ENCODE measurements around the gene C11orf65.

C11orf65 gene, protein sequence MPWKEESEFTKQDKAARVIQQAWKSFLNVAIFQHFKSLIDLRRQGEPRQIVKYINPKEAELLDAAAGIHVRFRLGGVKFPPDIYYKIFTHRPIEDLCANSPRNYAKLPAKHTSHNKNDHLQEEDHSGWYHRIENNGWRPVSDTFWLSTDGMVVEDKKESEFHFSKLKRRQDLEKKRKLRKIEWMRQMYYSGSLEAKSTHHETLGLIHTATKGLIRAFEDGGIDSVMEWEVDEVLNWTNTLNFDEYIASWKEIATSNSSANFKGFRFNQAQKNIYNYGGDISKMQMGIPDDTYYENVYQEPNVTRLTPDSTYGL

DNA sequence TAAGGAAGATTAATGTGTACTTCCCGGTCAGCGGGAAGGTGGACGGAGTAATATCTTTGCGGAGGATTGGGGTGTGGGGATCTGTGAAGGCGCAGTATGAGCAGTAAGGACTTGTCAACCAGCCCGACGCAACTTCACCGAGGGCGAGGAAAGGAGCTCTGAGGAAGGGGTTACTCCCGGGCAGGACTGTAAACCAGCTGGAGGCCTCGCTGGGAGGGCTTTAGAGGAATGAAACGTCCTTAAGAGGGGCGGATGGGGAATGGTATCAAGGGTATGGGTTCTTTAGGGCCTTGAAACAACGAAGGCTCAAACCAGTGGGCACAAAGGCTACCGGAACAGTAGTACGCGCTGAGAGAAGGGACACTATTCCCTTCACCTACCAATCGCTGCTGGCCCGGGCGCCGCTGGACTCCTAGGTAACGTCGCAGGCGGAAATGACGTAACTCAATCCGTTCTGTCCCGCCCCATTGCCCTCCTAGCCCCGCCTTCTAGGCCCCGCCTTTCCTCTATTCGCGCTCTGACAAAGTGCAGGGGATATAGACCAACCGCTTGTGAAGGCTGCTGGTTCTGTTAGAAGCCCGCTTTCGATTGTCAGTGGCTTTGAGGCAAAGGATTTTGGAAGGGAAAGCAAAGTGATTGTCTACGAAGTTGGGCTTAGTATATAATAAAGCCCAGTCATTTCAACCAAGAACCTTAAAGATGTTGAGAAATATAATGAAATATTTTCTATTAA is at the start of gene C11orf65:
Gene C11orf65, minus strand, starts transcription at position 439 of the 733 bp plus-strand sequence. CDS start 5,970 bp downstream, outside the sequence.
- peak; percentile 91 for DNase-seq (ENCODE audit: low read depth)

DNA sequence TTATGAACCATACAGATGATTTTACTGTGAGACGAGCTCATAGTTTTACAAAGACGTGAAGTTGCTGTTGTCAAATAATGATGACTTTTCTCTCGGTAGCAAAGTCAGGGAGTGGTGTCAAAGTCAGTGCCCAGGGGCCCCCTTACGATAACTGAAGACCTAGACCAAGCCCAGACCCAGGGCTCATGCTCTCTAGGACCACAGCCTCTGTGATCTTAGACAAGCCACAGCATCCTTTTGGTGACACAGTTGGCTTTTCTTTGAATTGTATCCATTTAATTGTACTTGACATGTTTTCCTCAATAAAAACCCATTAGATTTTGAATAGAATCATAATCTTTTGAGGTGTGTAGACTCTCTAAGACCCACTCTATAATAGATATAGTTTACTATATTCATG is 48.8 kb upstream of the C11orf65 start:
- no peak for DNase-seq (ENCODE audit: low read depth)

DNA sequence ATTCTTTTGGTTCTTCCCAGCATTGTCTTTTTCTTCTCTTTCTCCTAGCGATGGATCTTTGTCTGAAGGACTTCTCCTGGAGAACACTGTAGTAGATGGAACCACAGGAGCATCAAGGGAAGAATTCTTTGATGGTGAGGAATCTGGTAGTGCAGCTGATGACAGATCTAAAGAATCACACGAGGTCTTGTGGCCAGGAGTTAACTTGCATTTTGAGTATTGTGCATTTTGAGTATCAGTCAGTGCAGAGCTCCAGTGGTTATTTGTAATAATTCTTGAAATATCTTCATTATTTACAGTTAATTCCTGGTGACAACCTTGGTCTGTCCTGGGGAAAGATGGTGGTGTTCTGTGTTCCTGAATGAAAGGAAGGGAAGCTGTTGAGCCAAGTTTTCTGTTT is 45.4 kb upstream of the C11orf65 start:
- DNase-seq (ENCODE audit: low read depth): no peak

DNA sequence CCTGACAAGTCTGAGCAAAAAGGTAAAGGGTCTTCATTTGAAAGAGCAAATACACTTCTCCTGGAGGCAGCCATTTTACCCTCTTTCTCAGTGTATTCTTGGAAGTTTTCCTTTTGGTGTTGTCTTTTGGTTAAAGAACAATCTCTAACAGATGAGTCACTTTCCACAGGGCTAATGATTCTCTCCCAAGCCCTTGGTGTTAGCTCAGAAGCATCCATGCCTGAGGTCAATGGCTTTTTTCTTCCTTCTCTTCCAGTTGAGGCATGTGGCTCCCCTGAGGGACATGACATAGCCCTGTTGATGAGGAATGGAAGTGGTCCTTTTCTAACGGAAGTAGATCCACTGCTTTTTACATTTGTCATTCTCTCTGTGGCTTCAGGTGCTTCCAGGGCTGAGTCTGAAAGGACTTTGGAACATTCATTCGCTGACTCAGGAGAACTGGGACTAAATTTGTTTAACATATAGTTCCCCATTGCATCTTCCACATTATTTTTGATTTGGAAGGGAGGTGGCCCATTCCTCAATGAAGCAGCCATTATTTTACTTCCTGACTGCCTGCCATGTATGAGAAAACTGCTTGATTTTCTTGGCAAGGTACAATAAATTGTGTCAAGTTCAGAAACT is 44.6 kb upstream of the C11orf65 start:
- no peak for DNase-seq (ENCODE audit: low read depth)

DNA sequence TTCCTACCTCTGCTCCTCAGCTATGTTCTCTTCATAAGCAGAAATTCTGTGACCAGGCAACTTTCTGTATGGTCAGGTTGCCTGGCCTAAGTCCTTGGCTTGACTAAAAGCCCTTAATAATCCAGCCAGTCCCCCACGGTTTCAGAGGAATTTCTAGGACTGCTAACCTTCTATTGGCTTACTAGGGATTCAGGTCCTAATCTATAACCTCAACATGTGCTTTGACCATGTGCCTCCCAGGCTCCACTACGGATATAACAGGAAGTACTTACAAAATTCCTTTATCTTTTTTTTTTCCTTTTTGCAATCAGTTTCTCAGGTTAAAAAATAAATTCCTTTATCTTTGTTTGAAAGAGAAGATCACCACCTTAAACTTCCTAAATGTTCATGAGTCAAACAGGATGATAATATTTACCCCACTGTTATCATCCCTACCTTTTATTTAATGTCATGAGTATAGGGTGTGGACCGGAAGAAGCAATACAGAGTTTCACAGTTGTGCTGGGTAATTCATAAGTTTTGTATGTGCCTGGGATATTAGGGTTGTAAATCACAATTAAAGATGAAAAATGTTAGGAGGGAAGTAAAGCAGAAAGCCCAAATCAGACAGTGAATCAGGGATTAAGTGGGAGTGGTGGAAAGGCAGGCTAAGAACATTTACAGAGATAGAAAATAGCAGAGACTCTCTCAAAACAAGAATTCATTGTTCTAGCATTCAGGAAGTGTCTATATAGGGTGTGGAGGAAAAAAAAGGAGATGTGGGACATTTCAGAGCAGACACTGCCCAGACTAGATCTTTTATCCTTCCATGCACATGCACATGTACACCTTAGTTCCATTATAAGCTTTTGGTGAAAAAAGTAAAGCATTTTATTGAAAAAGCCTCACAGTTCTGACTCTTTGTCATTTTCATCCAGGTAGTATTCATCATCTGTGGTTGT is 41.6 kb upstream of the C11orf65 start:
- DNase-seq (ENCODE audit: low read depth): no peak

DNA sequence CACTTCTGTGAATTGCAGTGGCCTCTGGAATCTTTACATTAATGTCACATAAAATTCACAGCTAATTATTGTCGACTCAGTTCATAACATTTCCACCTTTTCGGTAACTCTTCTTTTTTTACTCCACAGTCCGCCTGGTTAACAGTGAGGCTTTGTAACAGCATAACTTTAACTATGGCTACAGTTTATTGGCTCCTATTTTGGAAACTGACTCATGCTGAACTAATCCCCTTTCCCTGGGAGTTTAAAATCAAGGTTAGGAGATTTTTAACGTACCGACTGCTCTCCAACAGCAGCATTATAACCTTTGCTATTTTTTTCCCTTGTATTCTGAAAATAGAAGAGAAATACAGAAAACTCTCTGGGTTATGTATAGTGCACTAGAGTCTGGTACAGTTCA is 34.1 kb upstream of the C11orf65 start:
- no peak for DNase-seq (ENCODE audit: low read depth)

DNA sequence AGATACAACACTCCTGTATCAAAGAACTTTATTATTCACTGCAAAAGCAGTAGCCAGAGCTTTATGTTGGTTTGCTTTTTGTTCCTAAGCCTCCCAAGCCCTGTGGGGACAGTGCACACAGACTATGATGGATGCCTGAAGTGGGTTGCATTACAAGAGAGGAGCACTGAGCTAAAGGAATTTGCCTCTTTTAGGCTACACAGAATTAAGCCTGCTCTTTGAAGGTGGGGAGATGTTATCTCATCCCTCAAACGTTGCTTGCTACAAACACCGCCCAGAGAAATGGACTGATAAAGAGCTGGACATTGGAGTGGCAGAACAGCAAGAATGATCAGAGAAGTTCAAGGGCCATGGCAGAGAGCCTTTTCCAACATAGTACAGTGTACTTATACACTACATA is 33.4 kb upstream of the C11orf65 start:
- no peak for DNase-seq (ENCODE audit: low read depth)

DNA sequence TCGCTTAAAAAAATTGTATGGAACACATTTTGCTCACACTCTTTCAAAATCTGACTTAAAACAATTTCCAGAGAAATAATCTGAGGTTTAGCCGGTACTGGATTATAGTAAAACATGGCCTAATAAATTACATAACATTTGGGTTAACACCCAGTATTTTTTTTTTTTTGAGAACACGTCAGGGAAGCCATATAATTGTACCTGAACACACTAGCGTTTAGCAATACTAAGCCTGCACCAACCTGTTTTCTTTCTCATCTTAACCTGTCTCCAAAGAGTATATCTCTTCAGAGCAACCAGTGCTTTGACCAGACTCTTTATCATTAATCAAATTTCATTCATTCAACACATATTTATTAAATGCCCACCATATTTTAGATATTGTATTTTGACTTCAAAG is 32.8 kb upstream of the C11orf65 start:
- no peak for DNase-seq (ENCODE audit: low read depth)

DNA sequence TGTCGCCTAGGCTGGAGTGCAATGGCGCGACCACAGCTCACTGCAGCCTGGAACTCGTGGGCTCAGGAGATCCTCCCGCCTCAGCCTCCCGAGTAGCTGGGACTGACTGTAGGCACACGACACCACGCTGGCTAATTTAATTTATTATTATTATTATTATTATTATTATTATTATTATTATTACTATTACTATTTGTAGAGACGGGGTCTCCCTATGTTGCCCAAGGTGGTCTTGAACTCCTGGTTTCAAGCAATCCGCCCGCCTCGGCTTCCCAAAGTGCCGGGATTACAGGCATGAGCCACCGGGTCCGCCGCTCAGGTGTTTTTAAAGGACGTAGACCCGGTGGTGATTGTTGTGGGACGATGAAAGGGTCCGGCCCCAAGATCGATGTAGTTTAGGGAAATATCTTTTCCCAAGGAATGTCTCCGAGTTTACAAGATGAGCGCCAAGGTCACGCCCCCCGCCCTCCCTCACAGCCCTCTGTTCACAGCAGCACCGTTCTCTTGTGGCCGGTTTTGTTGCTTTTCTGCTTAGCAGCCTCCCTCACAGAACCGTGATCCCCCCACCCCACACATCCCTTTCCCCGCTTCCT is 31.6 kb upstream of the C11orf65 start:
- DNase-seq (ENCODE audit: low read depth): no peak

DNA sequence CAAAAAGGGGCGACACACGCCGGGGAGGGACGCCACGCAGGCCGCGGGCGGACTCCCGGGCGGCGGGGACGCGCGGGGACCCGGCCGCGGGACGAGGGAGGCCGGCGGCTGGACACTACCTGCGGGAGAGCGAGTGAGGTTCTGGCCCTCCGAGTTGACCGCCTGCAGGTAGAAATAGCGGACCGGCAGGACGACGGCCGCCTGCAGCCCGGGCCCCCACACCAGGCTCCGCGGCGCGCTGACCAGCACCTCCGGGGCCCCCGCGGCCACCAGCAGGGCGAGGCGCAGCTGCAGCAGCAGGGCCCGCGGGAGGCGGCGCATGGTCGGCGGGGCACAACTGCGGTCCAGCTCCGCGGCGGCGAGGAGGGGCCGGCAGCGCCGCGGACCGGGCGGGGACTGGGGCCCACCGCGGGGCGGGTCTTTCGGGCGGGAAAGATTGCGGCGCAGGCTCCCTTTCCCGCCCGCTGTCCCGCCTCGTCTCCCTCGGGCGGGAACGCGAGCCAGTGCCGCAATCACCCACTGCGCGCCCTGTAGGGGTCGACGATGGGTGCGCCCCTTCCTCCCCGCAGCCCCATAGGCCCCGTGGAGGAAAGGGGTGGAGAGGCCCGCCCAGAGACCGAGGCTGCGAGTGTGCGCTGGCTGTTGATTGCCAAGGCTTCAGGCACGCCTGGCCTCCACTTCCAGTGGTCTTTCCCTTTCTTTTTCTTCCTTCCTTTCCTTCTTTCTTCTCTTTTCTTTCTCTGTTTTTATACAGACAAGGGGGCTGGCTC is 30.9 kb upstream of the C11orf65 start, which contains the start of gene POGLUT3:
Gene POGLUT3, minus strand, starts transcription at position 339 of the 770 bp plus-strand sequence. Its CDS starts 18 bp downstream, at position 321.
- peak; percentile 8 for DNase-seq (ENCODE audit: low read depth)

DNA sequence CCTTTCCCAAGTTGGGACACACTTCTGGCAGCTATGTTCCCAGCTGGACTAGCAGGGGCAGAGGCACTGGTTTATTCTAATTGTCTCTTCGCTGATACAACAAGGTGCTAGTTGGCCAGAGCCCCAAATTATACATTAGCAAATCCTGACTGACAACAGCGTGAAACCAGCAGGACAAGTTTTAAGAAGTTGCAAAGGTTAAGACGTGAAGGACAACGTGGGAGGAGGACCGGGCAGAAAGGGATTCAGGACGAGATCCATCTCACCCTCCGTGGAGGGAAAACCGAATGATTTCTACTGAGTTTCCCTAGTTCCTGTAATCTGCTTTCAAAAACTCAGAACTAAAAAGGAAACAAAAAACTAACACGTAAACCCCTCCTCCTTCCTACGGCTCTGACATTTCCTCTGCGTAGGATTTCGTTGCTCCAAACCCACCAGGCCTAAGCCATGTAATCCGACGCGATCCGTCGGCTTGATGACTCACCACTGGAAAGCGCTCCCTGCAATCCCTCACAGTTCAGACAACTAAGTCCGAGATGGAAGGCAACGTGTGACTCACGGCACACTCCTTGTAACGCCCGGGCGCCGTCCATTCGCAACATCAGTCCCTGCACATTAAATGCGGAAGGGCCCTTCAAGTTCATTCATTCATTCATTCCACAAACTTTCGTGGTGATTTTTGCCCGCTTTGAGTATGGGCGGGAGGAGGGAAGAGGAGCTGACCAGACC is 30.2 kb upstream of the C11orf65 start:
- DNase-seq (ENCODE audit: low read depth): peak; percentile 40

DNA sequence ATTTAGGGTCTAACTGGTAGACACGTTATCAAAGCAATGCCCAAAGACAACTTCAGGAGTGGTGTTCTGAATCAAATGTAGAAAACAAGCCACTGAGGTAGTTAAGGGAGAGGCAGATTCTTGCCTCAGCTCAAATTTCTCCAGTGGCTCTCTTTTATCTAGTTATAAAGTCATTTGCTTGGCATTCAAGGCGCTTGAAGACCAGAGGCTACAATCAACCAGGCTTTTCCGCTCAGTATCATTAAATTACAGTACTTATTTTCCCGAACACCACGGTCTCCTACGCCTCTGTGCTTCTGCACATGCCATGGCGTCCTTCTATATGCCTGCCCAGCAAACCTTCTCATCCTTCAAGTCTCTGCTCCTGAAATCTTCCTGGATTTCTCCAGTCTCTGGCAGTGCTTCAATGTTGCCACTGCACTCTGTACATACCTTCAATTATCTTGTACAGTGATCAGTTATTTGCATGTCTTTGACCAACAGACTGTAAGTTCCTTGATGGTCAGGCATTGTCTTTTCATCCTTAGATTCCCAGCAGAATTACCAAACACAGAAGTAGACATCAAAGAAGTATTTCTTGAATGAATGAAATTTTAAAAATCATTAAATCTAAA is 29.4 kb upstream of the C11orf65 start:
- no peak for DNase-seq (ENCODE audit: low read depth)

DNA sequence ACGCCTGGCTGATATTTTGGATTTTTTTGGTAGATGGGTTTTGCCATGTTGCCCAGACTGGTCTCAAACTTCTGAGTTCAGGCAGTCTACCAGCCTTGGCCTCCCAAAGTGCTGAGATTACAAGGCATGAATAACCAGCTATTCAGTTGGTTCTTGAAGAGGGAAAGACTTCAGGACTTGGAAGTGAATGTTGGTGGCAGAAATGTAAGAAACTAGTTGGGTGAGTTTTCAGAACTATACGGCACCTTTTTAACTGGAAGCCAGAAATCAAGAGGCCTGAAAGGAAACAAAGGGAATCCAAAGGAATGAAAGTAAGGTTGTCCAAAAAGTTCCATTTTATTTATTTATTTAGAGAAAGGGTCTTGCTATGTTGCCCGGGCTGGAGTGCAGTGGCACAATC is 28.0 kb upstream of the C11orf65 start:
- no peak for DNase-seq (ENCODE audit: low read depth)

DNA sequence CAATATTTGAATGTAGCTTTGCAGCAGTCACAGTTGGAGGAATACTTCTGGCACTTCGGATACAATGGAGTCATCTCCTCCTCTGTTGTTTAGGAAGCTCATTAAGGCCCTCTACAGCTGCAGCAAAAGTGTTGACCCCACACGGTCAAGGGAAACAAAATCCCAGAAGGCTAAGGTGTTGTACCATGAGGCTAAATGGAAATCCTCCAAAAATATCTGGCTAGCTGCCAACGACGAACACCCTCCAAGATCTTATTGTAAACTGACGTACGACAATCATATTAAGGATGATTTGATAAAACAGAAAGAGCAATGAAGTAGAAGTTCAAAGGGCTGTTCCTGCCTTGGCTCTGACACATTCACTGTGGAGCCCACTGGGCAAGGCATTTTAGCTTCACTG is 26.9 kb upstream of the C11orf65 start:
- DNase-seq (ENCODE audit: low read depth): no peak

DNA sequence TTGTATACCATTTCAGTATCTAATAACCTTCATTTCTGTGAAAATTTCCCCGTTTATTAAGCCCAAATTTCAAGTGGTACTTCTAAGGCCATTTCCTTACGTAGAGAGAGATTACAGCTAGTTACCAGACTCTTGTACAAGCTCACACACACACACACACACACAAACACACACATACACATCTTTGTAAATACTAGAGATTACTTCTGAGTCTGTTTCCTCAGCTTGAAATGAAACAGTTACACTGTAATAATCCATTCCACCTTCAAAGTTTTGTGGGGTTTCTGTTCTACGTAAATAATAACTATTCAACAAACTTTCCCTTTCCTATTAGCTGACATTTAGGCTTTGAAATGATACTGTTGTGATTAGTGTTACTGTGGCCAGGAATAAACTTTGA is 24.6 kb upstream of the C11orf65 start:
- no peak for DNase-seq (ENCODE audit: low read depth)

DNA sequence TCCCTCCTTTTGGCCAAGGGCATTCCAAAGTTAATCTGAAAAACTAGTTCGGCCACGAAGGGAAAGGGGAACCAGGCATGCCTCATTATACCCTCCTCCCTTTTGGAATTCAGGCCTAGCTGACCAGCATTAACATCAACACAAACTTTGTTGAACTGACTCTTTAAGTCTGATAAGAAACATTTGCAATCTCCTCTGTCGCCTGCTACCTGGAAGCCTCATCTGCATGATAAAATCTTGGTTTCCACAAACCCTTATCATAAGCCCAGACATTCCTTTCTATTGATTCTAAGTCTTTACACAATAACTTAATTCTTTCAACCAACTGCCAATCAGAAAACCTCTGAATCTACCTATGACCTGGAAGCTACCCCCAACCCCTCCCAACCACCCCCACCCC is 19.5 kb upstream of the C11orf65 start:
- DNase-seq (ENCODE audit: low read depth): no peak

DNA sequence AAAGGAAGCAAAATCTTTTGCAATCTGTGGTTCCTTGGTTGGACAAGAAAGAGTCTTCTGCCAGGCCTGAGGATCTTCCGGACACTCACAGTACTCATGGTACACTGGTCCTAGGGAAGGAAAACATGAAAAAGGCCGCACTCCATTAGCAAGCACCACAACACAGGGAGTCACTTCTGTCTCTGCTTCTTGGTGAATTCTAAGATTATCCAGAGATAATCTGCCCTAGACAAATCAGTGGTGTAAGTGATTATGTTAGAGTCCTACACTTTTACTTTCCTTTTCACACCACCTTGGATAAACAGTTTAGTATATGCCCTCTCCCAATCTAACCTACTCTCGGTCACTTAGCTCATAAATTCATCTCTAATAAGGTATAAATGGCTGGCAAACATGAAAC is 19.0 kb upstream of the C11orf65 start:
- no peak for DNase-seq (ENCODE audit: low read depth)

DNA sequence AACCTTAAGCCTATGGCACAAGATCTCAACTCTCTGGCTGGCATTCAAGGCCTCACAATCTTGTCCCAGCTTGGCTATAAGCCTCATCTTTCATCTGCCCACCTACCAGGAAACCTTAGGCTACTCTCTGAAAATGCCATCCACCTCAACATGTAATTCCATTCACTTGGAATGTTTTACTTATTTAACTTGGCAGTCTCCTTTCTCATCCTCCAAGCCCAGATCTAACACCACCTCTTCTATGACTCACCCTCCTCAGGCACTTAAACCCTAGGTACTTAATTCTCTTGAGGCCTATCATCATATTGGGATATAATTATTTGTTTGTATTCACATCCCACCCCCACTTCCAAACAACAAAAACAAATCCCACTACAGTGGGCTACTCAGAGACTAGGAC is 15.8 kb upstream of the C11orf65 start:
- no peak for DNase-seq (ENCODE audit: low read depth)

DNA sequence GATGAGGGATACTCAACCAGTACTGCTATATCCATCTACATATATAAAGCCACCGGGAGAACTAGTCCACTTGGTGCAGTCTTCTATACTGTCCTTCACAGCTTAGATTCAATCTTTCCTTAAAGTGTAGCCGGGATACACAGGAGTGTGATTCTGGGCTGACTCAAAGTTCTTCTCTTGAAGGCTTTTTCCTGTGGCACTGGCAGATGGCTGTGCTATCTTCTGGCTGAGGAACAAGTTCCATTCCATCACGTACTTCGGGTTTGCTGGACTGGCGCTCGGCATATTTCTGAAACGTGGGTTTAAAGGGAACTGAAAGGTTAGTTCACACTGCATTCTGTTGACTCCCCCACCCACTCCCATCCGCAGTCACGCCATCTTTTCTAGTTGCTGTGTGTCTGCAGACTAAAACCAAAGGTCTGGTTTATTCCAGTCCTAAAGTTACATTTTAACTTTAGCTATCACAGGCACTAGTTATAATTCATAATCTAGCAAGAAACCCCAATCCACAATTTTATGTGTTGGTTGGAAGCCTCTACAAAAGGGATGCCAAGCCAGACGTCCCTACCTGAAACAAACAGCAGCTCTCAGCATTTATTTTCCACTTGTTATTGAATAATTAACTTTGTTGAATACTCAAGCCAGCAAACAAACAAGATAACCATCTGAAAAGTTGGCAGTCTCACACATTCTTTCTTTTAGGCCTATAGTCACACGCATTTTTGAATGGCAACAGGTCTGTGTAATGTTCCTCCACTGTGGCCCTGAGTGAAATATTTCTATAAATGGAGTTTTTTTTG is 7.5 kb upstream of the C11orf65 start:
- DNase-seq (ENCODE audit: low read depth): no peak

Measured in activated T-cell treated with anti-CD3 and anti-CD28 coated beads for 1 hour (primary cell).